CD4-positive, alpha-beta T cell treated with Interferon alpha-2 for 1 hour (primary cell): ENCODE data around the gene CHD2.
"Not testable (repeated sequence)": the region's sequence is repeated elsewhere in the genome, so short reads cannot be mapped to it uniquely, and the experiment has no call there.

Source experiments
- DNase-seq, 2 donors: peaks; one replicate each; pipeline ENCODE4 v3.0.0-alpha.2; 2020 to 2022

The CHD2 gene

DNA sequence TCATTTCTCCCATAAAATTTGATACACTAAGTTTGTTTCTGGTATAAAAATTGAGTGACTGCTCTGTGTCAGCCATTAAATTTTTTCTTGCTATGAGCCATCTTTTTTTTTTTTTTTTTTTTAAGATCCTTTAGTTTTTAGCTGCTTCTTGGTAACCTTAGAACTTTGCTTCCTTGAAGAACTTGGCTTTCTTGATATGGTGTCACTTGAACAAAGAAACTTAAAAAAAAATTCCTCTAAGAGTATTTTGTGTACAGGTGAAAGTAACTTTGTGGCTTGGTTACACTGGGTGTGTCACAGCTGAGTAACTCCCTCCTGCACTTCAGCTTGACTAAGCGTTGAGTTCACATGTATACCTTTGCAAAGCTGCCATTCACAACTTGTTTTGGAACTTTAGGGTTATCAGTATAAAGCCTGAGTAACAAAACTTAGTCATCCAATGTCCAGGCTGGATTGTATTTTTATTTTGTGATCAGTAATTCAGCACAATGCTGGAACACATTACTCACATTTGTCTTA, 6.5 kb downstream of the CHD2 start:
- peak; percentile 69 to 81 for DNase-seq

- DNase-seq = no peak
Measured at GRCh38 chr15:92907229-92907628, 7.1 kb downstream of the CHD2 start.

- peak; percentile 36 to 54 for DNase-seq
Measured at GRCh38 chr15:92907896-92908712, 8.0 kb downstream of the CHD2 start.

- DNase-seq = no peak
Measured at GRCh38 chr15:92908713-92909057, 8.6 kb downstream of the CHD2 start.

GRCh38 chr15:92909136-92909781, 9.1 kb downstream of the CHD2 start:
- no peak for DNase-seq

- DNase-seq = no peak
Measured at GRCh38 chr15:92910451-92910850, 10.3 kb downstream of the CHD2 start.

GRCh38 chr15:92914103-92914499, 14.0 kb downstream of the CHD2 start:
- DNase-seq = no peak

GRCh38 chr15:92914768-92915221, 14.7 kb downstream of the CHD2 start:
- peak in 1 of 2 donors; percentile 70 for DNase-seq

GRCh38 chr15:92915766-92916435, 15.8 kb downstream of the CHD2 start:
- no peak for DNase-seq

DNA sequence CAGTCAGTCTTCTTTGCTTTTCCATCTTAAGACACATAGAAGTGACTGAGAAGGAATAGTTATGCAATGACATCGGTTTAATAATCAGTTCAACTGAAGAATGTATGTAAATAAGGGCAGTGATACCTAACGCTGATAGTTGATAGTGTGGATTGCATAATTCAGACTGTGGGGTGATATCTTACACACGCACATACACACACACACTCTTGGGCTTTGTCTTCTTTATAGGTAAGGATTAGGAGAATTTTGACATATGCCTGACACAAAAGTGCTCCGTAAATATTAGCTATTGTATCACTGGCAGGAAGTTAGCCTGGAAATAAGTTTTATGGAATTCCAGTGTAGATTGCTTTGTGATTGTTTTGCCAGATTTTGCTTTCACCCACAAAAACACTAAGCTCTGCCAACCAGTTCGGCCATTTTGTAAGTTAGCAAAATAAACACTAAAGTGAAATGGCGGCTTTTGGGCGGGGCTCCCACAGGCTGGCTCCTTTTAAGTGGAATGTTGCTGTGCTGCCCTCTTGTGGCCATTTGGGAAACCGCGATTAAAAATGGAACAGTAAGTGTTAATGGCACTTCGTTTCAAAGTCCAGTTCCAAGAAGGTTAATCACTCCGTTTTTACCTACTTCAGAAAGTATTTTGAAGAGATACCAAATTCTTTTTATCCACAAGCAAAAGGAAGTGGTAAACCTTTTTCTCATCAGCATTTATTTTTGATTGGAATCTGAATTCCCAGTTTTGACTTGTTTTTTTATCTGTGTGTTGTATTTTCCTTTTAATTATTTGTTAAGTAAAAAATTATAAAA, 17.7 kb downstream of the CHD2 start:
- DNase-seq = peak; percentile 90 to 94

- not testable (repeated sequence) for DNase-seq
Measured at GRCh38 chr15:92918881-92919280, 18.8 kb downstream of the CHD2 start.

DNA sequence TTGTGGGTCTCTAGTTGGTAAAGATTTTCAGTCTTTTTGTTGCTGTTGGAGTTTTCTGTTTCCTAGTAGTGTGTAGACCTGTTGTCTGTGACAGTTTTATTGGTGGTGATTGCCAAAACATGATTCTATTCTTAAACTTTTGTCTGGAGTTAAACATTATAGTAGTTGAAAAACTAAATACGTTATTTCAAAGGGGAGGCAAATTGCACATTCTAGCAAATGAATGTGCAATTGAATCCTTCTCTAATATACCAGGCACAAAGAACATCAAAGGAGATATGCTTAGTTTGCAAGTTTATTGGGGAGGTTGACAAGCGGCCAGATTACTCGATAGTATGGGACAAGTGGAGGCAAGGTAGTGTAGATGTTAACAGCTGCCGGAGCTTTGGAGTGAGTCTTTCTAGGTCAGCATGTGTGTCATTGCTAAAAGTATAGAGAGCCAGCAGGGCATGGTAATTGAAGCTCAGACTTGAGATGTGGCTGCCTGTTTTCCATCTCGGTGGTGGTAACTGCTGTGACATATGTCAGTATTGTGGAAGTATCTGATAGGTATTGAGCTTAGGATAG, 20.6 kb downstream of the CHD2 start:
- no peak for DNase-seq

DNA sequence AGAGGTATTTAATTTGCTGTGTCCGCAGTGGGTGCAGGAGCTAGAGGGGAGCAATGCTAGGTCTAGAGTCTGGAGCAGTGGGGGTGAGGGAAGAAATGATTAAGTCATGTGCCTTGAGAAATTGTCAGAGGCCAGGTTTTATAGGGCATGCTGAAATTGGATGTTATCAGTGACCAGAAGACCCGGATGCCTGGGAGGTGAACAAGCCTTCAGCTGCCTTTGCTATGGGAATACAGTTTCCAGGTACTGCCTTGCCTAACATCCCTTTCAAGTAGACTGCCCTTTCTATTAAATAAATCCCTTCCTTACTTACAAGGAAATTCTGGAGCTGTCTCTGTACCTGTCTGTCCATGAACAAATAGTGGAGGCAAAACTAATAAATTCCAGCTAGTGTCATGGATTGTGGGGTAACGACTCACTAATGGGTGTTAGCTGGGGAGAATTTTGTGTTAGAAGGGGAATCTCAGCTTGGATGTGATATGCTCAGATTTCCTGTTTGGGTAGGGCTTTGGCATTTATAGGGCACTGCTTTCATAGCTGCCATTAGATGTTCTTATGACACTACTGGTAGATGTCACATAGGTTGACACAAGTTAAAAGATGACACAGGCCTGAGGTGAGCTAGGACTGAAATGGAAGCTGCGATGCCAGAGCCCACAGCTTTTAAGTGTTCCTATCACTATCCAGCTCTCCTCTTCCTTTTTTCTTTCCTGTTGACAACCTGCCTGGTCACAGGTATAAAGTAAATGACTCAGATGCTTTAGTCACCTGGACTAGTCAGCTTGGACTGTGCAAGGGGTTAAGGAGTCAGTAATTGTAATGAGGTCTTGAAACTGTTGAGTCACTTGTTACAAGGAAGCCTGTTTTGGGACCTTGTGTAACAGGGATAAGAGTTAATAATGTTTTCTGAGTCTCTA, 21.3 kb downstream of the CHD2 start:
- DNase-seq = no peak

GRCh38 chr15:92922418-92923002, 22.4 kb downstream of the CHD2 start:
- DNase-seq = peak in 1 of 2 donors; percentile 37

DNA sequence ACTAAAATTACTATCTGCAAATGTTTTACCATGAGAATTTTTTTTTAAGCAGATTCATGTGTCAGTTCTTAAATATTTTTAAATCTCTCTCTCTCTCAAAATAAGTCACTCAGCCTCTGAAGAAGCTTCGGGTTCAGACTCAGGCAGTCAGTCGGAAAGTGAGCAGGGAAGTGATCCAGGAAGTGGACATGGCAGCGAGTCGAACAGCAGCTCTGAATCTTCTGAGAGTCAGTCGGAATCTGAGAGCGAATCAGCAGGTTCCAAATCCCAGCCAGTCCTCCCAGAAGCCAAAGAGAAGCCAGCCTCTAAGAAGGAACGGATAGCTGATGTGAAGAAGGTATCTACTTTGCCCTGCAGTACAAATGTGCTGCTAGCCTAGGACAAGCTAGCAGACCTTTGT, 24.1 kb downstream of the CHD2 start:
- no peak for DNase-seq

DNA sequence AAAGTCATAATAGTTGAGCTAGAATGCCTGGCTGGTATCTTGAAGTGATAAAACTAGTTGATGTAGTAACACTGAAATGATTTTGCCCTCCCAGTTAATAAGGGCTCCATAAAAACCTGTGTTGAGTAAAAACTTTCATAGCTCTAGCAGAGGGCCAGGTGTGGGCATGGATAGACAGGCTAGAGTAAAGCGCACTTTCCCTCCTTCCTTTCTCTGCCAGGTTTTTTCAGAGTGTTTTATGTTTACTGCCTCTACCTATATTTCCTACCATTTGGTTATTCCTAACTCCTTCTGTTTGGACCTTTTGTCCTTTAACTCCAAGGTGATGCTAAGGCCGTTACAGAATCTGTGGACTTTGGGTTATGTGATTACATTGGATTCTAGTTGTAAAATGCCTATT, 25.3 kb downstream of the CHD2 start:
- no peak for DNase-seq

DNA sequence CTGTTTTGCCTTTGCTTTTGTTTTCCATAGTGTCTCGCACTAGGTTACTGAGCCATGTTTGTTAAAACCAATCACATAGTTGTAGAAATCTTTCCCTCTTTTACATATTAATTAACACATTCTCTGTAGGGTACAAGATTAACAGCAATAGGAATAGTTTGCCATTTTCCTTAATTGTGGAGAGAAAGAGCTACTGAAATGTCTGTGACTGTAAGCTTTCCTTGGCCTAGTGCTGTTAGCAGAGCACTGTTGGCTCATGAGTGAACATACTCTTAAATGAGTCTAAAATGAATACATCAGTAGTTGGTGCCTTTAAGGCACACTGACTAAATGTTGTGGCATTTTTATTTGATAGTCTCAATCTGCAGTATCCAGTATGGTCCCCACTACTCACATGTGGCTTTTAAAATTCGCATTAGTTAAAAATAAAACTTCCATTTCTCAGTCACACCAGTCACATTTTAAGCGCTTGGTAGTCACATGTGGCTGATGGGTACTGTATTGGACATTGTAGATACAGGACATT, 28.2 kb downstream of the CHD2 start:
- no peak for DNase-seq

GRCh38 chr15:92929002-92929401, 28.9 kb downstream of the CHD2 start:
- no peak for DNase-seq

- no peak for DNase-seq
Measured at GRCh38 chr15:92930054-92930621, 30.0 kb downstream of the CHD2 start.

- no peak for DNase-seq
Measured at GRCh38 chr15:92930776-92931175, 30.7 kb downstream of the CHD2 start.
